T-helper 2 cell treated with Interferon-gamma antibody and Interleukin-4, amounts not matched to agents 5 μg/mL and 100 μg/mL, for 36 hours (primary cell): ENCODE results near the gene RNF144A.
A peak's percentile ranks its signal among the peaks of the same experiment; 100 is the strongest.
"Not testable (repeated sequence)": the region's sequence is repeated elsewhere in the genome, so short reads cannot be mapped to it uniquely, and the experiment has no call there.

Source experiments
- DNase-seq: peaks from one replicate; pipeline ENCODE4 v3.0.0; 2021; ENCODE audit warnings: low spot score
- H3K27ac Mint-ChIP-seq: one replicate; pipeline ENCODE4 v1.8.0; 2021; ENCODE audit warnings: mild to moderate bottlenecking, mixed read lengths
- H3K27me3 Mint-ChIP-seq: one replicate; pipeline ENCODE4 v1.8.0; 2021; ENCODE audit warnings: low read depth, mixed read lengths
- H3K36me3 Mint-ChIP-seq: one replicate; pipeline ENCODE4 v1.8.0; 2021; ENCODE audit warnings: low read depth, mixed read lengths
- H3K4me1 Mint-ChIP-seq: one replicate; pipeline ENCODE4 v1.8.0; 2021; ENCODE audit warnings: low read depth, mixed read lengths
- H3K4me3 Mint-ChIP-seq: one replicate; pipeline ENCODE4 v1.8.0; 2022; ENCODE audit warnings: mild to moderate bottlenecking, moderate library complexity, mixed read lengths
- H3K9me3 Mint-ChIP-seq: one replicate; pipeline ENCODE4 v1.8.0; 2021; ENCODE audit warnings: mixed read lengths

Gene RNF144A

GRCh38 chr2:6992794-6993228 lies 75.6 kb downstream of the RNF144A start:
- H3K4me1 Mint-ChIP-seq = no peaks in the 10 kb centered on the region
- DNase-seq = no peak
- peaks cover 28% of the 10 kb centered on the region for H3K36me3 Mint-ChIP-seq
- H3K9me3 Mint-ChIP-seq = peaks cover 6% of the 10 kb centered on the region
- no peaks in the 10 kb centered on the region for H3K27me3 Mint-ChIP-seq
- H3K27ac Mint-ChIP-seq = no peak overlapping the region
- no peak overlapping the region for H3K4me3 Mint-ChIP-seq

GRCh38 chr2:6993229-6993640 lies 76.0 kb downstream of the RNF144A start:
- no peak for DNase-seq
- peaks cover 6% of the 10 kb centered on the region for H3K9me3 Mint-ChIP-seq

GRCh38 chr2:6993936-6994335 lies 76.7 kb downstream of the RNF144A start:
- no peaks in the 10 kb centered on the region for H3K27me3 Mint-ChIP-seq
- H3K4me3 Mint-ChIP-seq = no peak overlapping the region
- H3K27ac Mint-ChIP-seq = no peak overlapping the region
- DNase-seq = no peak
- H3K9me3 Mint-ChIP-seq = peaks cover 6% of the 10 kb centered on the region
- H3K36me3 Mint-ChIP-seq = peaks cover 28% of the 10 kb centered on the region
- no peaks in the 10 kb centered on the region for H3K4me1 Mint-ChIP-seq

More at GRCh38 chr2:6993229-6993640, 76.0 kb downstream of the RNF144A start:
- Mint-ChIP-seq H3K27ac (no peak overlapping the region), H3K27me3 (no peaks in the 10 kb centered on the region), H3K36me3 (peaks cover 28% of the 10 kb centered on the region), H3K4me1 (no peaks in the 10 kb centered on the region), H3K4me3 (no peak overlapping the region)

GRCh38 chr2:6994536-6995128 lies 77.4 kb downstream of the RNF144A start:
- Mint-ChIP-seq H3K27ac (no peak overlapping the region), H3K4me1 (no peaks in the 10 kb centered on the region), H3K36me3 (peaks cover 26% of the 10 kb centered on the region), H3K27me3 (no peaks in the 10 kb centered on the region), H3K4me3 (no peak overlapping the region), H3K9me3 (peaks cover 6% of the 10 kb centered on the region)
- no peak for DNase-seq

- Mint-ChIP-seq H3K36me3 (peaks cover 19% of the 10 kb centered on the region), H3K27ac (no peak overlapping the region), H3K4me1 (no peaks in the 10 kb centered on the region), H3K27me3 (no peaks in the 10 kb centered on the region), H3K4me3 (no peak overlapping the region), H3K9me3 (peaks cover 5% of the 10 kb centered on the region)
- no peak for DNase-seq
Measured at GRCh38 chr2:6995391-6996097, 78.3 kb downstream of the RNF144A start.

- Mint-ChIP-seq H3K27ac (no peak overlapping the region), H3K9me3 (no peaks in the 10 kb centered on the region), H3K4me3 (no peak overlapping the region), H3K27me3 (no peaks in the 10 kb centered on the region), H3K36me3 (peaks cover 12% of the 10 kb centered on the region), H3K4me1 (no peaks in the 10 kb centered on the region)
- no peak for DNase-seq
Measured at GRCh38 chr2:6999211-6999877, 82.1 kb downstream of the RNF144A start.

- not testable (repeated sequence) for H3K4me3 Mint-ChIP-seq, H3K27me3 Mint-ChIP-seq, H3K4me1 Mint-ChIP-seq, H3K27ac Mint-ChIP-seq, H3K9me3 Mint-ChIP-seq, DNase-seq
- H3K36me3 Mint-ChIP-seq = peaks cover 15% of the 10 kb centered on the region
Measured at GRCh38 chr2:7001395-7001794, 84.2 kb downstream of the RNF144A start.

- Mint-ChIP-seq H3K4me3 (no peak overlapping the region), H3K27ac (no peak overlapping the region), H3K9me3 (no peaks in the 10 kb centered on the region), H3K36me3 (peaks cover 16% of the 10 kb centered on the region), H3K27me3 (no peaks in the 10 kb centered on the region), H3K4me1 (no peaks in the 10 kb centered on the region)
- DNase-seq = no peak
Measured at GRCh38 chr2:7003895-7004294, 86.7 kb downstream of the RNF144A start.

- H3K9me3 Mint-ChIP-seq = no peaks in the 10 kb centered on the region
- no peaks in the 10 kb centered on the region for H3K4me1 Mint-ChIP-seq
- H3K27me3 Mint-ChIP-seq = no peaks in the 10 kb centered on the region
- H3K4me3 Mint-ChIP-seq = no peak overlapping the region
- peaks cover 14% of the 10 kb centered on the region for H3K36me3 Mint-ChIP-seq
- H3K27ac Mint-ChIP-seq = no peak overlapping the region
- no peak for DNase-seq
Measured at GRCh38 chr2:7004636-7005035, 87.4 kb downstream of the RNF144A start.

GRCh38 chr2:7007488-7007845 lies 90.3 kb downstream of the RNF144A start:
- no peak overlapping the region for H3K4me3 Mint-ChIP-seq
- no peaks in the 10 kb centered on the region for H3K9me3 Mint-ChIP-seq
- peaks cover 2% of the 10 kb centered on the region for H3K4me1 Mint-ChIP-seq
- H3K27me3 Mint-ChIP-seq = no peaks in the 10 kb centered on the region
- no peak for DNase-seq
- peaks cover 16% of the 10 kb centered on the region for H3K36me3 Mint-ChIP-seq
- H3K27ac Mint-ChIP-seq = peak overlapping the region; percentile 20

GRCh38 chr2:7007846-7008741 lies 90.9 kb downstream of the RNF144A start:
- Mint-ChIP-seq H3K27me3 (no peaks in the 10 kb centered on the region), H3K9me3 (no peaks in the 10 kb centered on the region), H3K36me3 (peaks cover 16% of the 10 kb centered on the region), H3K27ac (no peak overlapping the region), H3K4me3 (no peak overlapping the region), H3K4me1 (peaks cover 5% of the 10 kb centered on the region)
- no peak for DNase-seq

GRCh38 chr2:7009207-7009911 lies 92.1 kb downstream of the RNF144A start:
- no peak for DNase-seq
- H3K27ac Mint-ChIP-seq = no peak overlapping the region
- H3K27me3 Mint-ChIP-seq = no peaks in the 10 kb centered on the region
- H3K36me3 Mint-ChIP-seq = peaks cover 15% of the 10 kb centered on the region
- peaks cover 17% of the 10 kb centered on the region for H3K4me1 Mint-ChIP-seq
- no peak overlapping the region for H3K4me3 Mint-ChIP-seq
- no peaks in the 10 kb centered on the region for H3K9me3 Mint-ChIP-seq

GRCh38 chr2:7010391-7011054 lies 93.3 kb downstream of the RNF144A start:
- Mint-ChIP-seq H3K4me1 (peaks cover 21% of the 10 kb centered on the region), H3K27me3 (no peaks in the 10 kb centered on the region), H3K4me3 (no peak overlapping the region), H3K27ac (no peak overlapping the region), H3K36me3 (peaks cover 20% of the 10 kb centered on the region), H3K9me3 (no peaks in the 10 kb centered on the region)
- DNase-seq = no peak
